Body of pancreas (tissue), 4 donors: ENCODE measurements around the gene GNB4.

Experiments
- POLR2A ChIP-seq, 3 donors: fragments of 450-650 bp; IDR thresholded peaks; one replicate each; pipeline ENCODE4 v1.6.1; 2016; ENCODE audit warnings: antibody characterized with exemption in 3 of 3, mild to moderate bottlenecking in 2 of 3
- TF ChIP-seq, protein P1 (sequence below), 7 experiments: fragments of 450-650 bp in 4 of 7; fragments of 200-600 bp in 3 of 7; sonication (generic) in 3 of 7; IDR thresholded peaks; one replicate each; pipeline ENCODE4 v1.5.1; 2016 to 2019; ENCODE audit warnings: antibody characterized with exemption in 7 of 7

DNA sequence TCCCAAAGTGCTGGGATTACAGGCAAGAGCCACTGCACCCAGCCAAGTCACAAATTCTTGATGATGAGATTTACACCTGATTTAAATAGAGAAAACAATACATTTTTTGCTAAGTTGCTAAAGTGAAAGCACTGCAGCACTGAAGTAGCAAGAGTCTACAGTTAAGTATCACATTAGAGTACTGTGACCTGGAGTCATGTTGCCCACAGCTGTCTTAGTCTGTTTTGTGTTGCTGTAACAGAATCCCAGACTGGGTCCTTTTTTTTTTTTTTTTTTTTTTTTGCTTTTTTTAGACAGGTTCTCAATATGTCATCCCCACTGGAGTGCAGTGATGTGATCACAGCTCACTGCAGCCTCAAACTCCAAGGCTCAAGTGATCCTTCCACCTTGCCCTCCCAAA lies 23.2 kb upstream of the GNB4 start:
- TF ChIP-seq, protein P1, sequence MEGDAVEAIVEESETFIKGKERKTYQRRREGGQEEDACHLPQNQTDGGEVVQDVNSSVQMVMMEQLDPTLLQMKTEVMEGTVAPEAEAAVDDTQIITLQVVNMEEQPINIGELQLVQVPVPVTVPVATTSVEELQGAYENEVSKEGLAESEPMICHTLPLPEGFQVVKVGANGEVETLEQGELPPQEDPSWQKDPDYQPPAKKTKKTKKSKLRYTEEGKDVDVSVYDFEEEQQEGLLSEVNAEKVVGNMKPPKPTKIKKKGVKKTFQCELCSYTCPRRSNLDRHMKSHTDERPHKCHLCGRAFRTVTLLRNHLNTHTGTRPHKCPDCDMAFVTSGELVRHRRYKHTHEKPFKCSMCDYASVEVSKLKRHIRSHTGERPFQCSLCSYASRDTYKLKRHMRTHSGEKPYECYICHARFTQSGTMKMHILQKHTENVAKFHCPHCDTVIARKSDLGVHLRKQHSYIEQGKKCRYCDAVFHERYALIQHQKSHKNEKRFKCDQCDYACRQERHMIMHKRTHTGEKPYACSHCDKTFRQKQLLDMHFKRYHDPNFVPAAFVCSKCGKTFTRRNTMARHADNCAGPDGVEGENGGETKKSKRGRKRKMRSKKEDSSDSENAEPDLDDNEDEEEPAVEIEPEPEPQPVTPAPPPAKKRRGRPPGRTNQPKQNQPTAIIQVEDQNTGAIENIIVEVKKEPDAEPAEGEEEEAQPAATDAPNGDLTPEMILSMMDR (IDR thresholded peaks at IDR 0.05): no peak
- TF ChIP-seq POLR2A (IDR thresholded peaks at IDR 0.05): no peak
